Liver (tissue), 3 donors: Measurements from ENCODE around the gene AJM1.

Experiments
- CTCF ChIP-seq: fragments of 150-350 bp; IDR thresholded peaks from 2 replicates; pipeline ENCODE4 v1.5.1; 2017; ENCODE audit warnings: improper control_type of control experiment, low read depth, low read length; ENCODE audit not compliant: missing input control
- EGR1 ChIP-seq, 2 donors: IDR thresholded peaks; 2 replicates each; pipeline ENCODE4 v1.6.1; 2016 to 2018; ENCODE audit warnings: antibody characterized with exemption in 2 of 2, low read depth in 2 of 2
- GABPA ChIP-seq, 2 donors: IDR thresholded peaks in 1 of 2; conservative IDR thresholded peaks in 1 of 2; 2 replicates each; pipeline ENCODE4 v1.6.1; 2016; ENCODE audit warnings: antibody characterized with exemption in 2 of 2, mild to moderate bottlenecking in 1 of 2, moderate library complexity in 1 of 2
- HNF4A ChIP-seq, 2 donors: conservative IDR thresholded peaks; 2 replicates each; pipeline ENCODE4 v1.6.1; 2016; ENCODE audit warnings: antibody characterized with exemption in 2 of 2, mild to moderate bottlenecking in 2 of 2
- JUND ChIP-seq, 2 donors: IDR thresholded peaks; 2 replicates each; pipeline ENCODE4 v1.6.1; 2016; ENCODE audit warnings: antibody characterized with exemption in 2 of 2
- MAX ChIP-seq: IDR thresholded peaks from 2 replicates; pipeline ENCODE4 v1.6.1; 2016; ENCODE audit warnings: antibody characterized with exemption
- REST ChIP-seq: IDR thresholded peaks from 2 replicates; pipeline ENCODE4 v1.6.1; 2016; ENCODE audit warnings: antibody characterized with exemption, mild to moderate bottlenecking
- RXRA ChIP-seq, 2 donors: IDR thresholded peaks; 2 replicates each; pipeline ENCODE4 v1.6.1; 2017 to 2018; ENCODE audit warnings: antibody characterized with exemption in 2 of 2, mild to moderate bottlenecking in 1 of 2
- SP1 ChIP-seq: IDR thresholded peaks from 2 replicates; pipeline ENCODE4 v1.6.1; 2018; ENCODE audit warnings: antibody characterized with exemption, mild to moderate bottlenecking
- TAF1 ChIP-seq: conservative IDR thresholded peaks from 2 replicates; pipeline ENCODE4 v1.6.1; 2016; ENCODE audit warnings: antibody characterized with exemption, mild to moderate bottlenecking
- YY1 ChIP-seq: IDR thresholded peaks from 2 replicates; pipeline ENCODE4 v1.6.1; 2016; ENCODE audit warnings: antibody characterized with exemption, mild to moderate bottlenecking
- ZBTB33 ChIP-seq: IDR thresholded peaks from 2 replicates; pipeline ENCODE4 v1.6.1; 2016; ENCODE audit warnings: antibody characterized with exemption
- donor health status: healthy.
- donor health status: healthy.

GRCh38 chr9:136847826-136848392, 5.6 kb downstream of the AJM1 start:
- TF ChIP-seq CTCF = no peak
- TF ChIP-seq MAX = no peak
- TF ChIP-seq SP1 = peak; percentile 60
- TF ChIP-seq EGR1 (IDR thresholded peaks at IDR 0.05; ENCODE audit: low read depth in 2 of 2) = no peak
- peak in 1 of 2 donors; percentile 50 for TF ChIP-seq RXRA (IDR thresholded peaks at IDR 0.05)
- TF ChIP-seq JUND (IDR thresholded peaks at IDR 0.05) = no peak
- no peak for TF ChIP-seq GABPA (IDR thresholded peaks at IDR 0.05 in 1 of 2, conservative IDR thresholded peaks at IDR 0.05 in 1 of 2)
- TF ChIP-seq TAF1 = no peak
- no peak for TF ChIP-seq YY1
- TF ChIP-seq ZBTB33 = no peak
- TF ChIP-seq REST = peak; percentile 66
- TF ChIP-seq HNF4A (conservative IDR thresholded peaks at IDR 0.05) = peak in 1 of 2 donors; percentile 9
